COLO829 (cell line): ENCODE measurements around the gene XPNPEP1.

Experiments
- DNase-seq: peaks from one replicate; pipeline ENCODE4 v3.0.0; 2012; ENCODE audit warnings: low spot score

Gene XPNPEP1

GRCh38 chr10:109863775-109864174, 59.5 kb downstream of the XPNPEP1 start:
- no peak for DNase-seq

- DNase-seq, result no peak
Measured at GRCh38 chr10:109862738-109863137, 60.6 kb downstream of the XPNPEP1 start.

GRCh38 chr10:109862041-109862440, 61.3 kb downstream of the XPNPEP1 start:
- no peak for DNase-seq

- DNase-seq, result no peak
Measured at GRCh38 chr10:109861081-109861480, 62.2 kb downstream of the XPNPEP1 start.

GRCh38 chr10:109859221-109859620, 64.1 kb downstream of the XPNPEP1 start:
- DNase-seq, result no peak

GRCh38 chr10:109855746-109856145, 67.6 kb downstream of the XPNPEP1 start:
- no peak for DNase-seq

- DNase-seq, result no peak
Measured at GRCh38 chr10:109853921-109854320, 69.4 kb downstream of the XPNPEP1 start.

- DNase-seq, result peak; percentile 57
Measured at GRCh38 chr10:109852475-109853037, 70.8 kb downstream of the XPNPEP1 start.

- DNase-seq, result no peak
Measured at GRCh38 chr10:109851616-109852474, 71.5 kb downstream of the XPNPEP1 start.

GRCh38 chr10:109846832-109847231, 76.5 kb downstream of the XPNPEP1 start:
- DNase-seq, result no peak

- no peak for DNase-seq
Measured at GRCh38 chr10:109845308-109845707, 78.0 kb downstream of the XPNPEP1 start.

- no peak for DNase-seq
Measured at GRCh38 chr10:109838592-109839244, 84.6 kb downstream of the XPNPEP1 start.

GRCh38 chr10:109837384-109837783, 85.9 kb downstream of the XPNPEP1 start:
- no peak for DNase-seq

GRCh38 chr10:109835257-109835656, 88.1 kb downstream of the XPNPEP1 start:
- no peak for DNase-seq

- DNase-seq, result no peak
Measured at GRCh38 chr10:109831846-109832245, 91.5 kb downstream of the XPNPEP1 start.

GRCh38 chr10:109824206-109824605, 99.1 kb downstream of the XPNPEP1 start:
- no peak for DNase-seq

GRCh38 chr10:109823196-109823595, 100.1 kb downstream of the XPNPEP1 start:
- DNase-seq, result no peak

- DNase-seq, result no peak
Measured at GRCh38 chr10:109821672-109822071, 101.6 kb downstream of the XPNPEP1 start.

- DNase-seq, result no peak
Measured at GRCh38 chr10:109820620-109821405, 102.5 kb downstream of the XPNPEP1 start.

- DNase-seq, result no peak
Measured at GRCh38 chr10:109819807-109820206, 103.5 kb downstream of the XPNPEP1 start.
